HG03095 (cell line): ENCODE results near the gene DNAL1.

ENCODE experiments used
- ATAC-seq: cut with Tn5 transposase; IDR thresholded peaks from one replicate; pipeline ENCODE4 v1.9.1; 2021; ENCODE audit warnings: moderate library complexity; ENCODE audit not compliant: unreplicated experiment

DNAL1 gene

DNA sequence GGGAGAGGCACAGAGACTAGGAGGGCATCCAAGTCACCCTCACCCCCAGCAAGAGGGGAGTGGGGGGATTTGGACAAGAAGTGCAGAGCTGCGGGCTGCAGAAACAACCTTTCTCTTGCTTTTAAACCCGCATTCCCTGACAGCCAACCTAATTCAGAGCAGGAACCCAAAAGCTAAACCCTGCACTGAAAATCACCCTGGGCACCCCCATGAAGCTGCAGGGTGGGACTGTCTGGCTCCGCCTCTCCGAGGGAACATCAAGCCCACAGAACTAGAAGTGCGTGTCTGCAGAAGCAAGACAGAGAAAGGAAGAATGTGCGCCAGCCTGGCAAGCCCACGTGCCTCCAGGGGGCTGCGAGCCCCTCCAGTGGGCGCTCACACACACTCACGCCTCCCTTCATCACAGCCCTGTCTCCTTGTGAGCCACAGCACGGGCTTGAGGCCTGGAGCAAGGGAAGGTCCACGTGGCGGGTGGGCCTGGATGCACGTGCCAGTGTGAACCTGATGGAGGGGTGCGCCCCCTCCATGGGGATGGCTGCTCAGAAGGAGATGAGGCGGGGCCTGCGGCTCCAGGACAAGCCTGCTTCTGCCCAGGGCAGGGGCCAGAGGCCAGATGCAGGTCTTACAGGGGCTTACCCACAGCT, 97.2 kb downstream of the DNAL1 start:
- no peak for ATAC-seq

DNA sequence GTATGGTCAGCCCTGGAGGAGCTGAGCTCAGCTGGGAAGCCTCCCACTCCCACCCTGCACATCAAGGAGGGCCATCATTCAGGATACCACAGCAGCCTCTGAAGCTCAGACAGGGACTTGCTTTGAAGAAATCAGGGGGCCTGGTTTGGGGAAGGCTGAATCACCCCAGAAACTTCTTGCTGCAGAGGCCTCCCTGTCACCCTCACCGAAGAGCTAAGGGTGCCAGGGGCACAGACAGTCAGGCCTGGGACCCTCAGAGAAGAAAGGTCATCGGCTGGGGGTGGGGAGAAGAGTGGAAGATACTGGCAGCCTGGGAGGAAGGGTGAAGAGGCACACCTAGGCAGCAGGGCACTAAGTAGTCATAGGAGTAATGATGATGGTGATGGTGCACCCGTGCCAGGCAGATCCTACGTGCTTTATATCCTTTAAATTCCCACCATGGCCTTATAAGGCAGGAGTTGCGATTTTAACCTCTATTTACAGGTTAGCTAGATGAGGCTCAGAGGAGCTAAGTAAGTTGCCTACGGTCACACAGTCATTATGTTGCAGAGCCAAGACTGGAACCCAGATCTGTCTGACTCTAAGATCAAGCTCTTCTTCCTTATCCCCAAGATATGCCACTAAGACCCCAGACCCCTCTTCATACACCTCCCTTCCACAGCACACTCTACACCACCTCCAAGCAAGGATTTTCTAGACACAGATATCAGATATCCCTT, 97.9 kb downstream of the DNAL1 start:
- ATAC-seq, result no peak

GRCh38 chr14:73743431-73743931, 98.7 kb downstream of the DNAL1 start:
- peak; percentile 42 for ATAC-seq

- ATAC-seq, result no peak
These were observed 99.5 kb downstream of the DNAL1 start for GRCh38 chr14:73744175-73744867.

DNA sequence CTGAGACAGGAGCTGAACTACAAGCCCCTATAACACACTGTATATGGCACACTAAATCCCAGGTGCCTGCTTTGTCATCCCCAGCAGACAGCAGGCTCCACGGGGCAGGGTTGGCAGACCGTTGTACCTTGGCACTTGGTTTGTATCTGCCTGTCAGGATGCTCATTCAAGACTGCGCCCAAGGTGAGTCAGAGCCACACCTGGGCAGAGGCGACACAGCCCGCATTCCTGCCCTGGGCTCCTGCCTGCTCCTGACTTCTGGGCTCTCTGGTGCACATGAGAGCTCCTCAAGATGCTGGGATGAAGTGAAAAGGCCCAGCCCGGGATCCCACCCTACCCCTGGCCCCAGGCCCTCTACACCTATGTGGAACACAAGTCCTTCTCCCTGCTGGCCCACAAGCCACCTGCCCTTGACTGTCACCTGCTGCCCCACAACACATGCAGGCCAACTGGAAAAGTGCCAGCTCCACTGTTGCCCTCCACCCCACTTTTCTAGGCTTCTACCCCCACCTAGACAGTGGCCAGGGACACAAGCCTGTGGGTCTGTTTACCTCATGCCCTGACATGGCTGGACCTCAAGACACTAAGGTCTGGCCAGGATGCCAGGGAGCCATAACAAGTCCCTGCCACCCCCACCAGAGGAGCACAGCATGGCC, 100.2 kb downstream of the DNAL1 start:
- no peak for ATAC-seq

- no peak for ATAC-seq
These were observed 101.1 kb downstream of the DNAL1 start for GRCh38 chr14:73745571-73746519.

DNA sequence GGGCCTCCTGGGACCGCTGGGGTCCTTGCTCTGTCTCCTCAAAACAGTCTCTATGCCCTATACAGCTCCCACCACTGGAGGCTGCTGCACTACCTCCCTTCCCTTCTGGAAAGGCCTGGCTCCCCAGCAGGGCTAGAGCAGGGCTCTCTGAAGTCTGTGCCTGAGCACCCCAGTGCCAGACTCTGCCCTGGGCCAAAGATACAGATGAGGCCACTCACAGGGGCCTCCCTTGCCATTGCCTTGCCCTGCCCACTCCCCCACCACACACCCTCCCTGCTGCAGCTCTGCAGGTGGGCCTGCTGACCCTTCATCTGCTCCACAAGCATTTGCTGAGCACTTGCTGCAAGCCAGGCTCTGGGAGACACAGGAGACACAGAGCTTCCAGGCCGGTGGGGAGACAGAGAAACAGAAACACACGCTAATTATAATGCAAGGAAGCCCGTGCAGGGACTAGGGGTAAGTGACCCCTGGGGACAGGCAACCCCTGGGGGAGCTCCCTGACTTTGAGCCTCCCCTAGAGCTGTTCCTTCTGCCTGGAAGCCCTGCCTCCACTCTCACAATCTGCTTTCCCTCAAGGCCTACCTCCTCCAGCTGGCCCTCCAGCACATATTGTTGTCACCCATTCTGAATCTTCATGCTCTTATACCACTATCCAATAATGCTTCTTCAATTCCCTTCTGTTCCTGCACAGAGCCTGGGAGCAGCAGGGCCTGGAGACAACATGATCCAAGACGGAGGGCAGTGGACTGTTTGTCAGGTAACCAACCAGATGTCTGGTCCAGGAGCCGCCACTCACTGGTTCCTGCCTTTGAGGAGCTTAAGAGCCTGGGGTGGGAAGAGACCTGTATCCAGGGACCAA, 102.0 kb downstream of the DNAL1 start:
- no peak for ATAC-seq

DNA sequence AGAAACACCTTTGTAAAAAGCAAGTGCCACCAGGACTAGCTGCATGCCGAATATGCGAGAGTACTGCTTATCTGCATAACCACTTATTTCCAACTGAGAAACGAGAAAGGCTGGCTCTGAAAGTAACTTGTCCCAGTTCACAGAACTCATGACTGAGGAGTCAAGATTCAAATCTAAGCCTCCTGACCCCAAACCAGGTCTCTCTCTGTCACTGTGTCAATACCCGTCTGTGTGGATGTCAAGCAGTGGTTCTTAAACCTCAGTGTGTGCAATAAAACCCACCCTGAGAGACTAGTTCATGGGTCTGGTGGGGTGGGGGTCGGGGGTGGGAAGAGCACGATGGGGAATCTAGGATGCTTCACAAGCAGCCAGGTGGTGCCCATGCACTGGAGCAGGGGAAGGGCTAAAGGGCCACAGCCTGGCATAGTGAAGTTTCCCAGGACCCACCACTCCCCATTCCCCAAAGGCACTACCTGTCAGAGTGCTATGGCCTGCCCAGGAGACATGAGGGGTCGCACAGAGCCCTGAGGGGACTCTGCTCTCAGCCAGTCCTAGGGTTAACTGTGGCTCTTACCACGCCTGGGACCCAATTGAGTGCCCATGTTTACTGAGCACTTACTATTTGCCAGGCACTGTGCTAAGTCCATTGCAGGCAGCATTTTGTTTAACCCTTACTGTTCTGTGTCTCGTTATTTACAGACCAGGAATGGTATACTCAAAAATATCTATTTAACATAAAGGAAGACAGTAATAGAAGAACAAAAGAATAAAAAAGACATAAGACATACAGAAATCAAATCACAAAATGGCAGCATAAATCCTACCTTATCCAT, 102.8 kb downstream of the DNAL1 start:
- ATAC-seq, result no peak

- no peak for ATAC-seq
These were observed 104.1 kb downstream of the DNAL1 start for GRCh38 chr14:73748858-73749357.

DNA sequence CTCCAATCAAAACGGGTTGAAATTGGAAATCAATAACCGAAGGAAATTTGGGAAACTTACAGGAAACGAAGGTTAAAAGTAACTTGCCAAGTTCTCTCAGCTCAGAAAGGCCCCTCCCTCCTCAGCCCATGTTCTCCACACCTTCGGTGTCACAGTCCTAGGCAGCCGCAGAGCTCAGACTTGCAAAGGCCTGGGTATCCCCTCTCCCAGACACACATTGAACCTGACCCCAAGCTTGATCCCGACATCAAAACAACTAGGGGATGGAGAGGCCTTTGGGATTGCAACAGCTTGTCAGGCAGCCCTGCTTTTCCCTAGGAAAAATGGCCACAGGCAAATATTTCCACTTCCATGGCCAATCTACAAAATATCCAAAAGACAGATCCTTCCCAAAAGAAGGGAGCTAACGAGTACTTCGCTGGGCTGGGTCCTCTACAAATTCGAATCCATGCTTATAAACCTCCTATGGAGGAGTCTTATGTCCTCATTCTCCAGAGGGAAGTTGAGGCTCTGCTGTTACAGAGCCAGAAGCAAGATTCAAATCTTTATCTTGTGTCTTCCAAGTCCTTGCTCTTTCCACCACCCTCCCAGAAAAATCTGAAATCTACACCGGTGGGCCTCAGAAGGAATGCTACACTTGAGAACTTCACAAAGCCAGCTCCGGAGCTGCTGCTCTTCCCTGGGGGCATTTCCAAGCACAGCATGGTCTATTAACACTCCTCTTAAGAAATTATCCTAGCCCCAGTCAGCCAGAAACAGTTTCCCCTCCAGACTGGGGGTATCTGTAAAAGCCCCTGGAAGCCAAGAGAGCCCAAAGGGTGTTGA, 105.1 kb downstream of the DNAL1 start:
- no peak for ATAC-seq

DNA sequence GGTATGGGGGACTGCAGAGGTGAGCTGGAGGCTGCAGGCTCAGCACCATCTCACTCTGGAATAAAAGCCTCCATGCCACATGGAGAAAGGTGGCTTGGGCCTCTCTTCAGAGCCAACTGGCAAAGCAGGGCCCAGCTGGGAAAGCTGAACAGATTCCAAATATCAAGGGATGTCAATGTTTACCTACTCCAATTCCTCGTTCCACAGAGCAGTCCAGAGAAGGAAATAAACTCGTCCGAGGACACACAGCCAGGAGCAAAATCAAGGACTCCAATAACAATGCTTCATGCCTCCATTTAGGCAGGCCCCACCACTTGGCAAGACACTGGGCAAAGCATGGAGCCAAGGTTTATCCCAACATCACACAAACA, 105.7 kb downstream of the DNAL1 start:
- ATAC-seq, result no peak

DNA sequence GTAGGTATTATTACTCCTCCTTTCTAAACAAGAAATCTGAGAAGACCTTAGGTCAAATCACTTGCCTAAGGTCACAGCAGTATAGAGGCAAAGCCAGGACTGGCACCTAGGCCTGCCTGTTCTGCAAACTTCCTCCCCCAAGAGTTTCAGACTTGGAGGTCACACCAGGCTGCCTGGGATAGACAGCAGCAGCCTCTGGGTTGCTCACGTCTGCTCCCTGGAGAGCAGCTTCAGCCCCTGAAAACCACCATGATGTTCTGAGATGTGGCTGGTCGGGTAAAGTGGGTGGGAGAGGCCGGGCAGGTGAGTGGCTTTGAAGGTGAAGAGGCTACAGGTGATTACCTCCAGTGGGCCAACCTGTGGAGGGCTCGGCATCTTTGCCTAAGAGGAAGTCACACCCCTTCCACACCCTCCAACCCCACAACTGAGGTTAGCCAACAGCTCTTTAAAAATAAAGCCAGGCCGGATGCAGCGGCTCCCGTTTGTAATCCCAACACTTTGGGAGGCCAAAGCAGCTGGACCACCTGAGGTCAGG, 106.4 kb downstream of the DNAL1 start:
- no peak for ATAC-seq

DNA sequence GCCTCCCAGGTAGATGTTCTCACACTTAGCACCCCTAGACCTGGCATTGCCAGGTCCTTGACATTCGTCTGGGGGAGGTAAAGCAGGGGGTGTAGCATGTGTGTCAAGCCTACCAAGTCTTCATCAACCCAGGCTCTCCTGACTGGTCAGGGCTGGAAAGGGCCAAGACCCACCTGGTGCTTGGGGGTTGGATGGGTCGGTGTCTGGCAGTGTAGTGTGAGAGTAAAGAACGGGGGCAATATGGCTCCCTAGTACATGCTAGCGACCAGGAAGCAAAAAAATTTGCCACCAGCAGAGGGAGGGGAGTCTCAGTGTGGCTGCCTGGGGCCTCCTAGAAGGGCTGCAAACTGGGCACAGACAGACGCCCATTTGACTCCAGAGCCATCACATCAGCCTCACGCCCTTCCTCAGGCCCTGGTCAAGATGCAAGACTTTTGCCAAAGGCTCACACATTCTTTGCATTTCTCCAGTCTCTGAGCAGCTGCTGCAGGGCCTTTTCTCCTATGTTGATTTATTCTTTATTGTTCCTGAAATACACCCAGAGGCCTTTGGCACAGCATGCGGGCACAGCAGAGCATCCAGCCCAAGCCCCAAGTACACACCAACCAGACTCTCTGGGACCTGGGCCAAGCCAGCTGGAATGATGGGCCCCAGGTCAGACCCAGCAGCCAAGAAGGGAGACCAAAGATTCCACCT, 107.7 kb downstream of the DNAL1 start:
- no peak for ATAC-seq
